ENCODE data around the gene GNG5.

DNA sequence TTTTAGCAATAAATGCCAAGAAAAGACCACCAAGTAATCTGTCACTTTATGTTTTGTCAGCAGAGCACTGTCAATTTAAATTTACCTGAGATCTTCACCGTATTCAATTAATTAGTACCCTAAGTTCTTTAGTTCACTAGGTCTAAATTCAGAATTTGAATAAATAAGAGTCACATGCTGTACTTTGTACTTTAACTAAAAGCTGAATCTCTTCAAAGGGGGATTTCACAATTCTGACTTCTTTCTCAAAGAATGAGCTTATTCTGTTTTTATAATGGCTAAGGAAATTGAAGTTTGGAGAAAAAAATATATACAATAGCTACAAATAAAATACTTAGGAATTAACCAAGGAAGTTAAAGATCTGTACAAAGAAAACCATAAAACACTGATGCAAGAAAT lies 2.1 kb upstream of the GNG5 start:
- TF ChIP-seq CTCF (IDR thresholded peaks at IDR 0.05), result no peak
- TF ChIP-seq POLR2AphosphoS5 (IDR thresholded peaks at IDR 0.05), result no peak
